SK-N-SH (cell line): ENCODE measurements around the gene MXRA8. TPM values are rescaled to one million over a fixed set of nuclear protein-coding genes. Genes with fewer than 3 reads are reported as not detected.

Experiments used
- CTCF ChIA-PET: fragments of 300-600, 350-600 bp; formaldehyde crosslinking; extraction: SDS; loops from one replicate; lab custom pipeline; 2021; lab: Yijun Ruan, JAX
- POLR2A ChIA-PET: fragments of 350-600 bp; sonication (Branson Sonifier 250); formaldehyde crosslinking; extraction: SDS; loops from one replicate; lab custom pipeline; 2020; ENCODE audit warnings: antibody characterized with exemption, inconsistent platforms; lab: Yijun Ruan, JAX
- DNase-seq: peaks from one replicate; pipeline ENCODE4 v3.0.0; 2012
- H2AFZ ChIP-seq: fragments of 200-600 bp; sonication (generic); 2 replicates; pipeline ENCODE4 v1.8.1; 2016; ENCODE audit warnings: antibody characterized with exemption, mild to moderate bottlenecking, low read depth
- H3F3A ChIP-seq: fragments of 200-600 bp; sonication (generic); replicated peaks from 2 replicates; pipeline ENCODE3; 2016; ENCODE audit warnings: antibody characterized with exemption, mild to moderate bottlenecking; ENCODE audit not compliant: insufficient read depth
- H3K27ac ChIP-seq, 2 experiments: fragments of 200-500 bp in 1 of 2; fragments of 200-600 bp in 1 of 2; sonication (Bioruptor generic) in 1 of 2; sonication (generic), shearing (Covaris generic) in 1 of 2; 2 replicates each; pipeline versions ENCODE4 v1.5.1 to v1.6.1; 2014 to 2016; ENCODE audit warnings: low read depth in 2 of 2, inconsistent platforms in 1 of 2, low read length in 1 of 2, mild to moderate bottlenecking in 1 of 2, mixed read lengths in 1 of 2
- H3K27me3 ChIP-seq: fragments of 200-600 bp; sonication (generic), shearing (Covaris generic); 2 replicates; pipeline ENCODE4 v1.6.1; 2016; ENCODE audit warnings: mixed run types; ENCODE audit not compliant: insufficient read depth
- H3K36me3 ChIP-seq, 2 experiments: fragments of 200-500 bp in 1 of 2; fragments of 200-600 bp in 1 of 2; sonication (Bioruptor generic) in 1 of 2; sonication (generic) in 1 of 2; replicated peaks in 1 of 2; 2 replicates each; pipeline versions ENCODE3 to v1.5.1; 2014 to 2016; ENCODE audit warnings: low read length in 1 of 2, mild to moderate bottlenecking in 1 of 2; ENCODE audit not compliant: insufficient read depth in 2 of 2, control insufficient read depth in 1 of 2
- H3K4me1 ChIP-seq, 2 experiments: fragments of 200-500 bp in 1 of 2; fragments of 200-600 bp in 1 of 2; sonication (Bioruptor generic) in 1 of 2; sonication (generic), shearing (Covaris generic) in 1 of 2; 2 replicates each; pipeline versions ENCODE4 v1.5.1 to v1.6.1; 2014 to 2016; ENCODE audit warnings: low read depth in 1 of 2, low read length in 1 of 2, mixed run types in 1 of 2; ENCODE audit not compliant: insufficient read depth in 2 of 2, control insufficient read depth in 1 of 2
- H3K4me2 ChIP-seq: fragments of 200-600 bp; sonication (generic), shearing (Covaris generic); 2 replicates; pipeline ENCODE4 v1.6.1; 2017; ENCODE audit warnings: mixed run types
- H3K4me3 ChIP-seq, 2 experiments: fragments of 200-500 bp in 1 of 2; fragments of 200-600 bp in 1 of 2; sonication (Bioruptor generic) in 1 of 2; sonication (generic), shearing (Covaris generic) in 1 of 2; 2 replicates each; pipeline versions ENCODE4 v1.5.1 to v1.8.1; 2014 to 2016; ENCODE audit warnings: low read depth in 2 of 2, inconsistent platforms in 1 of 2, low read length in 1 of 2, mild to moderate bottlenecking in 1 of 2, mixed read lengths in 1 of 2, moderate library complexity in 1 of 2
- H3K79me2 ChIP-seq: fragments of 200-600 bp; sonication (generic); 2 replicates; pipeline ENCODE4 v1.8.1; 2017; ENCODE audit warnings: mild to moderate bottlenecking; ENCODE audit not compliant: insufficient read depth
- H3K9ac ChIP-seq: fragments of 200-600 bp; sonication (generic); 2 replicates; pipeline ENCODE4 v1.6.1; 2017; ENCODE audit warnings: mixed run types
- H3K9me2 ChIP-seq: fragments of 200-600 bp; sonication (generic); 2 replicates; pipeline ENCODE4 v1.6.1; 2017; ENCODE audit warnings: mixed run types
- H3K9me3 ChIP-seq: fragments of 200-600 bp; sonication (generic); 2 replicates; pipeline ENCODE4 v1.6.1; 2017; ENCODE audit warnings: mixed run types, mild to moderate bottlenecking, moderate library complexity
- H4K20me1 ChIP-seq: fragments of 200-600 bp; sonication (generic); 2 replicates; pipeline ENCODE4 v1.6.1; 2017; ENCODE audit warnings: mild to moderate bottlenecking, mixed run types; ENCODE audit not compliant: insufficient read depth
- ELF1 ChIP-seq: IDR thresholded peaks from 2 replicates; pipeline ENCODE4 v1.4.0; 2012
- EP300 ChIP-seq, 2 experiments: IDR thresholded peaks; 2 replicates each; pipeline versions ENCODE4 v1.4.0 to v1.6.1; 2012; ENCODE audit warnings: borderline replicate concordance in 1 of 2, low read depth in 1 of 2, low read length in 1 of 2
- GABPA ChIP-seq: IDR thresholded peaks from 2 replicates; pipeline ENCODE4 v1.4.0; 2012; ENCODE audit warnings: low read depth, mild to moderate bottlenecking
- GATA2 ChIP-seq: sonication (generic); formaldehyde crosslinking; IDR thresholded peaks from 2 replicates; pipeline ENCODE4 v1.5.0; 2020; ENCODE audit warnings: mild to moderate bottlenecking, missing genetic modification reagents
- JUND ChIP-seq: IDR thresholded peaks from 2 replicates; pipeline ENCODE4 v1.4.0; 2012
- POLR2AphosphoS5 ChIP-seq: IDR thresholded peaks from 2 replicates; pipeline ENCODE4 v1.6.1; 2012; ENCODE audit warnings: low read depth, low read length
- RAD21 ChIP-seq: IDR thresholded peaks from 2 replicates; pipeline ENCODE4 v1.6.1; 2012; ENCODE audit warnings: mild to moderate bottlenecking, low read length
- WGBS: methylation state at CpG from one replicate; pipeline ENCODE4 v1.1.6; 2017; ENCODE audit warnings: low lambda C conversion rate; 5-methylcytosine and 5-hydroxymethylcytosine counted together
- polyA plus RNA-seq, 3 experiments: library from polyadenylated mRNA; depleted of rRNA; stranded (reverse); fragments of >200 nt; gene quantifications; 2 replicates each; pipeline ENCODE4 v1.2.3, GENCODE V29; 2012
- TF ChIP-seq, protein P1 (sequence below): IDR thresholded peaks from 2 replicates; pipeline ENCODE4 v1.4.0; 2012; ENCODE audit warnings: low read depth
- TF ChIP-seq, protein P2 (sequence below): IDR thresholded peaks from 2 replicates; pipeline ENCODE4; 2012
- TF ChIP-seq, protein P3 (sequence below): IDR thresholded peaks from 2 replicates; pipeline ENCODE4 v1.6.1; 2012; ENCODE audit warnings: mild to moderate bottlenecking, low read depth, low read length, moderate library complexity

MXRA8 gene
- polyA plus RNA-seq, 1 of the 3 experiments (the other 2 are of a cell fraction): 2.5 TPM

DNA sequence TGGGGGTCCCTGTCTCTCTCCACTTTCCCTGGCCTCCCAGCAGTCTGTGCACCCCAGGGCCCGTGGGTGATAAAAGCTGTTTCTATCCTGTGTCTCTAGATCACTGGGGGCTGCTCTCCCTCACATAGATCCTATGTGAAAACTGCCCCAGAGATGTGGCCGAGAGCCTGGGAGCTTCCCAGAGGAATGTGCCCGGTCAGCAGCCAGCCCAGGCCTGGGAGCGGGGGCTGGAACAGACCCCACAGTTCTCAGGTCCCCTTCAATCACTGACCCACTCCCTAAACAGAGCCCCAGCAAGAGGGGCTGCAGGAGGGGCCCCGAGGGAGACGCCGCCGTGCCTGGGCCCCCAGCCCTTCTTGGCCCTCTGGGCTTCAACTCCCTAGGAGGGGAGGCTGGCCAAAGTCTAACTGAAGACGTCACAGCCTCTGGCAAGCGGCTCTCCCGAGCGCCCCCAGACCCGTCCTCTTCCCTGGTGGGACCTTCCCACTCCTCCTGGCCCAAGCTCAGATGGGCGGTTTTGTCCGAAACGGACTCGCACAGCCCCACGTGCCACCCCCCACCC, 403 bp downstream of the MXRA8 start:
- Histone ChIP-seq H3K27me3 (no peaks in the 10 kb centered on the region), H3K4me3 (no peak overlapping the region), H3K79me2 (no peaks in the 10 kb centered on the region), H4K20me1 (no peaks in the 10 kb centered on the region), H3K4me2 (no peak overlapping the region), H2AFZ (no peak overlapping the region), H3K36me3 (no peaks in the 10 kb centered on the region), H3K9ac (no peak overlapping the region), H3F3A (peaks cover 7% of the 10 kb centered on the region), H3K9me3 (no peaks in the 10 kb centered on the region), H3K9me2 (no peaks in the 10 kb centered on the region), H3K4me1 (peaks cover 20 to 59% of the 10 kb centered on the region in 2 experiments; a peak in 3 of 4 replicates), H3K27ac (peak overlapping the region in 1 of 2 experiments; percentile 98; a peak in 2 of 4 replicates)
- POLR2A ChIA-PET: no interaction called here
- CTCF ChIA-PET: interaction anchor here (3.6 kb wide), 1 partner anchor 13 kb away, joined by 37 read pairs; no protein-coding TSS in a partner anchor
- TF ChIP-seq, protein P1, sequence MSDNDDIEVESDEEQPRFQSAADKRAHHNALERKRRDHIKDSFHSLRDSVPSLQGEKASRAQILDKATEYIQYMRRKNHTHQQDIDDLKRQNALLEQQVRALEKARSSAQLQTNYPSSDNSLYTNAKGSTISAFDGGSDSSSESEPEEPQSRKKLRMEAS: no peak
- TF ChIP-seq POLR2AphosphoS5: no peak
- no peak for TF ChIP-seq JUND
- no peak for TF ChIP-seq GABPA
- no peak for TF ChIP-seq RAD21
- no peak for TF ChIP-seq GATA2 (CRISPR knock-in tag)
- no peak for TF ChIP-seq EP300 (IDR thresholded peaks at IDR 0.05; ENCODE audit: borderline replicate concordance in 1 of 2, low read depth in 1 of 2, low read length in 1 of 2)
- WGBS: 73% methylated on average over 5 of the region's 18 CpGs
- no peak for DNase-seq

DNA sequence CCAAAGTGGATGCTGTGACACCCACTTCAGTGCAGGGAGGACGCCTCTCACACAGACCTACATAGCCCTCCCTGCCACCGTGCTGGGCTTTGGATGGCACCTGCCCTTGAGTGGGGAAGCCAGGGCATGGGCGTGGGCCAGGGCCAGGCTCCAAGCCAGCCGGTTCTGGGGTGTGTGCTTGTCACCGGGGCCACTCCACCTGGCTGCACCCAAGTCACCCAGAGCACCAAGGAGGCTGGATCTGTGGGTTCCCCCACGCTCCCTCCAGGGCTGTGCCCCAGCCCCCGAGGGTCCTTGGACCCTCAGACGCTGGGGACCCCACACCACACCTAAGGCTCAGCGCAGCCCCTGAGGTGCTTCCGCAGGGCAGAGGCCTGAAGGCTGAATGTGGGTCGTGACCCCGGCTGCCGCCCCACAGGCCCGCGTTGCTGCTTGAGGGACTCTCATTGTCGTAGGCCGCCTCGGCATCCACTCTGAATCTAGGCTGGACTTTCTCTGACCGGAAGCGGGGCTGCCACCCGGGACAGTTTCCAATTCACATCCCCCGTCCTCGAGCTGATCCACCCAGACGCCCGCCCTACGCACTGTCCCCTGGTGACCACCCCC, 1.5 kb downstream of the MXRA8 start:
- Histone ChIP-seq H3K27ac (peak overlapping the region in 1 of 2 experiments; percentile 11; a peak in 1 of 4 replicates), H3K36me3 (no peaks in the 10 kb centered on the region), H3K9ac (no peak overlapping the region), H3K4me1 (peaks cover 20 to 63% of the 10 kb centered on the region in 2 experiments; a peak in 3 of 4 replicates), H4K20me1 (no peaks in the 10 kb centered on the region), H3F3A (peaks cover 9% of the 10 kb centered on the region), H3K27me3 (no peaks in the 10 kb centered on the region), H3K79me2 (no peaks in the 10 kb centered on the region)
- DNase-seq: no peak
- CTCF ChIA-PET: interaction anchor here (3.6 kb wide), 1 partner anchor 14 kb away, joined by 37 read pairs; no protein-coding TSS in a partner anchor
- TF ChIP-seq, protein P2, sequence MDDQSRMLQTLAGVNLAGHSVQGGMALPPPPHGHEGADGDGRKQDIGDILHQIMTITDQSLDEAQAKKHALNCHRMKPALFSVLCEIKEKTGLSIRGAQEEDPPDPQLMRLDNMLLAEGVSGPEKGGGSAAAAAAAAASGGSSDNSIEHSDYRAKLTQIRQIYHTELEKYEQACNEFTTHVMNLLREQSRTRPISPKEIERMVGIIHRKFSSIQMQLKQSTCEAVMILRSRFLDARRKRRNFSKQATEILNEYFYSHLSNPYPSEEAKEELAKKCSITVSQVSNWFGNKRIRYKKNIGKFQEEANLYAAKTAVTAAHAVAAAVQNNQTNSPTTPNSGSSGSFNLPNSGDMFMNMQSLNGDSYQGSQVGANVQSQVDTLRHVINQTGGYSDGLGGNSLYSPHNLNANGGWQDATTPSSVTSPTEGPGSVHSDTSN: 0 out of 2 replicates have a peak, but pooled peaks have one; percentile 3
- no peak for TF ChIP-seq ELF1
- TF ChIP-seq, protein P1: no peak
- TF ChIP-seq, protein P3, sequence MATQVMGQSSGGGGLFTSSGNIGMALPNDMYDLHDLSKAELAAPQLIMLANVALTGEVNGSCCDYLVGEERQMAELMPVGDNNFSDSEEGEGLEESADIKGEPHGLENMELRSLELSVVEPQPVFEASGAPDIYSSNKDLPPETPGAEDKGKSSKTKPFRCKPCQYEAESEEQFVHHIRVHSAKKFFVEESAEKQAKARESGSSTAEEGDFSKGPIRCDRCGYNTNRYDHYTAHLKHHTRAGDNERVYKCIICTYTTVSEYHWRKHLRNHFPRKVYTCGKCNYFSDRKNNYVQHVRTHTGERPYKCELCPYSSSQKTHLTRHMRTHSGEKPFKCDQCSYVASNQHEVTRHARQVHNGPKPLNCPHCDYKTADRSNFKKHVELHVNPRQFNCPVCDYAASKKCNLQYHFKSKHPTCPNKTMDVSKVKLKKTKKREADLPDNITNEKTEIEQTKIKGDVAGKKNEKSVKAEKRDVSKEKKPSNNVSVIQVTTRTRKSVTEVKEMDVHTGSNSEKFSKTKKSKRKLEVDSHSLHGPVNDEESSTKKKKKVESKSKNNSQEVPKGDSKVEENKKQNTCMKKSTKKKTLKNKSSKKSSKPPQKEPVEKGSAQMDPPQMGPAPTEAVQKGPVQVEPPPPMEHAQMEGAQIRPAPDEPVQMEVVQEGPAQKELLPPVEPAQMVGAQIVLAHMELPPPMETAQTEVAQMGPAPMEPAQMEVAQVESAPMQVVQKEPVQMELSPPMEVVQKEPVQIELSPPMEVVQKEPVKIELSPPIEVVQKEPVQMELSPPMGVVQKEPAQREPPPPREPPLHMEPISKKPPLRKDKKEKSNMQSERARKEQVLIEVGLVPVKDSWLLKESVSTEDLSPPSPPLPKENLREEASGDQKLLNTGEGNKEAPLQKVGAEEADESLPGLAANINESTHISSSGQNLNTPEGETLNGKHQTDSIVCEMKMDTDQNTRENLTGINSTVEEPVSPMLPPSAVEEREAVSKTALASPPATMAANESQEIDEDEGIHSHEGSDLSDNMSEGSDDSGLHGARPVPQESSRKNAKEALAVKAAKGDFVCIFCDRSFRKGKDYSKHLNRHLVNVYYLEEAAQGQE: no peak
- TF ChIP-seq, all 33 proteins: peak for 1
- POLR2A ChIA-PET: no interaction called here
- H3K4me3 ChIP-seq: no peak overlapping the region
- no peak overlapping the region for H3K4me2 ChIP-seq
- WGBS: no CpG with 5 or more reads among the region's 26 CpGs
- no peaks in the 10 kb centered on the region for H3K9me2 ChIP-seq
- H2AFZ ChIP-seq: no peak overlapping the region
- H3K9me3 ChIP-seq: no peaks in the 10 kb centered on the region
